22Rv1 (cell line): ENCODE results near the gene ABCC4.

Experiments used
- CTCF ChIP-seq: fragments of 450-650 bp; IDR thresholded peaks from 2 replicates; pipeline ENCODE4 v1.5.1; 2017; ENCODE audit warnings: mild to moderate bottlenecking
- ZFX ChIP-seq: fragments of 450-650 bp; IDR thresholded peaks from 2 replicates; pipeline ENCODE4 v1.6.1; 2017; ENCODE audit warnings: antibody characterized with exemption, borderline replicate concordance

- TF ChIP-seq CTCF (no peak), ZFX (no peak)
Measured at GRCh38 chr13:95003019-95003813, 298.0 kb downstream of the ABCC4 start.
